HG03066 (cell line): ENCODE data around the gene CTDSPL.
"Not testable (repeated sequence)": the region's sequence is repeated elsewhere in the genome, so short reads cannot be mapped to it uniquely, and the experiment has no call there.

ENCODE experiments used
- ATAC-seq: cut with Tn5 transposase; IDR thresholded peaks from one replicate; pipeline ENCODE4 v1.9.1; 2021; ENCODE audit warnings: low read depth; ENCODE audit not compliant: unreplicated experiment

CTDSPL gene

DNA sequence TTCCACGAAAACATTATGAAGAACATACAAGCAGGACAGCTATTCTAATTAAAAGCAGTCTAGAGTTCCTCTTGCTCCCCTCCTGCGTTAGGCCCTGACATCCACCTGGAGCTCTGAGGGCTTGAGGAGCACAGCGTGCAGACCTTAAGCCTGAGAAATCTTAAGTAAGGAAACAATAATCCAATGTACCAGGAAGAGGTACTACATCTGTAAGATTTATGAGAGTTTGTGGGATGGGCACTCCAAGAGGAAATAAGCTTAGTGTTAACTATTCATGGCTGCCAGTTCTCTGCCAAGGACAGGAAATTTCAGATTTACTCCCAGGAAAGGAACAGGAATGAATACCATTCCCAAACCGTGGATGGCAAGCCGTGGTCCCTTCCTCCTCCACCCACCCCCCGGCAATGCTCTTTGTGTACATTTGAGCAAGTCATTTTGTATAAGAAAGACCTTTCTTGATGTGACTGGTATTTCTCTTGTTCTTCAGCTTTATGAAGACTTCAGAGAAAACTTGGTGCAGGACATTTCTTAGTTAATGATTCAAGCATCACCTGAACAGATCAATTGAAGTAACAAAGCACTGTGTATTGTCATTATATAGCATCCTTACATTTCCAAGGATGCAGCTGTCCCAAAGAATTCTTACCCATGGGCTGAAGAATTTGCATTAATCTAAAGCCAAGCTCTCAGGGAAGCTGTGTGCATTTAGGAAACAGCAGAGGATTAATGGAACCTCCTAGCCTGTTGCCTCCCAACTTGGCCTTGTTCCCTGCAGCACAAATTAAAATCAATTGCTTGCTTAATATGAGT, 100.1 kb downstream of the CTDSPL start:
- ATAC-seq = no peak

GRCh38 chr3:37963016-37963415, 101.3 kb downstream of the CTDSPL start:
- ATAC-seq = no peak

GRCh38 chr3:37963635-37964034, 102.0 kb downstream of the CTDSPL start:
- no peak for ATAC-seq

GRCh38 chr3:37964146-37964545, 102.5 kb downstream of the CTDSPL start:
- no peak for ATAC-seq

DNA sequence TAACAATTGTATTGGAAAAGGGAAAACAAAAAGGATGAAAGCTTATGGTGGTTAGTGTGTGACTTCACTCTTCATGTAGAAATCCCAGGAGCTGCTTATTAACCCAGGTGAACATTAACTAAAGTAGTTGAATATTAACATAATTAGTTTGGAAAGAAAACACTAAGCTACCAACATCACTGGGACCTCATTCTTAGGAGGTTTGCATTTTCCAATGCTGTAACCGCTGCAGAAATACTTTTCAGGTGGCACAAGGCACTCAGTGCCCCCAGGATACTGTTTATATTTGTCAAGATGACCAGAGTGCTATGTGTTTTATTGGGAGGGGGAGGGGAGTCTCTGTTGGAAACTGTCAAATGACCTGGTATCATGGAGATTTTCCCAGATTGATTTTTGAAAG, 103.0 kb downstream of the CTDSPL start:
- ATAC-seq = no peak

GRCh38 chr3:37967260-37967881, 105.7 kb downstream of the CTDSPL start:
- ATAC-seq = peak; percentile 80

GRCh38 chr3:37968199-37968598, 106.5 kb downstream of the CTDSPL start:
- ATAC-seq = no peak

DNA sequence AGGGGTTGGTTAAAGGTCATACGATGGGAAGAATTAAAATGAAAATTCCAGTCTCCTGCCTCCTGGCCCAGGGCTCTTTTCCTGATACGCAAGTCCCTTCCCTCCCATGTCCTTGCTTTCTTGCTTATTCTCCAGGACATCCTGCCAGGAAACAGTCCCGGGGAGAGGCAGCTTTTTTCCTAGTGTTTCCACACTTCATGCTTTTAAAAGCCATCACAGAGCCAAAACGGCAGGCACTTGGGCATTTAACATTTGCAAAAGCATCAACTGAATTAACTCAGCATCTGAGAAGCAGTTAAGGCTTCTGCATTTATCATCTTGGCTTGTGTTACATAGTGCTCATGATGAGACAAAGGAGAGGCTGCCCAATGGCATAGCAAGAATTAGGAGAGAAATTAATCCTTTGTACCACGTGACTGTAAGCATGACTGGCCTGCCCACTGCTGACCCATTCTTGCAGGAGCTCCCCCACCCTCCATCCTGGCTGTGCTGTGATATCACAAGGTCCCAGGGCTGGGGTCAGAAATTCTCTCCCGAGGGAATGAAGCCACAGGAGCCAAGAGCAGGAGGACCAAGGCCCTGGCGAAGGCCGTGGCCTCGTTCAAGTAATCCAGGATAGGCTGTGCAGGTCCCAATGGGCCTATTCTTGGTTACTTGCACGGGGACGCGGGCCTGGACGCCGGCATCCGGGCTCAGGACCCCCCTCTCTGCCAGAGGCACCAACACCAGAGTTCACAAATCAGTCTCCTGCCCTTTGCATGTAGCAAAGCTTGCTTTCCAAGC, 107.3 kb downstream of the CTDSPL start:
- no peak for ATAC-seq

- ATAC-seq = no peak
Observed at GRCh38 chr3:37969596-37970100, 108.0 kb downstream of the CTDSPL start.

DNA sequence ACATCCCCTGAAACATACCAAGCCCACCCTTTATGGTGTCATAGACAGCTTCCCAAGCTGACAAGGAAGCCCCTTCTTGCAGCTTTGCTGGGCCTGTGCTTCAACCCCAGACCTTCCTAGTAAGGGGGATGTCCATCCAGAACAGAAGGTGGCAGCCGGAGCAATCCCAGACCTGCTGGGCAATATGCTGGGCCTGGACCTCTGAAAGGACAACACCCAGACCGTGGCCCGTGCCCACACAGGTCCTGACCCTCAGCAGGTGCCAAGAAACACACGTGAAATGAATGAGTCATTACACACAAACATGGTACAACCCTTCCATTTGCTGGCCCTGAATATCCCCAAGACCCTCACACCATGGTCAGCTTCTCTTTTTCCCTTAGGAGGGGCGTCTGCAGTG, 109.1 kb downstream of the CTDSPL start:
- ATAC-seq = no peak

DNA sequence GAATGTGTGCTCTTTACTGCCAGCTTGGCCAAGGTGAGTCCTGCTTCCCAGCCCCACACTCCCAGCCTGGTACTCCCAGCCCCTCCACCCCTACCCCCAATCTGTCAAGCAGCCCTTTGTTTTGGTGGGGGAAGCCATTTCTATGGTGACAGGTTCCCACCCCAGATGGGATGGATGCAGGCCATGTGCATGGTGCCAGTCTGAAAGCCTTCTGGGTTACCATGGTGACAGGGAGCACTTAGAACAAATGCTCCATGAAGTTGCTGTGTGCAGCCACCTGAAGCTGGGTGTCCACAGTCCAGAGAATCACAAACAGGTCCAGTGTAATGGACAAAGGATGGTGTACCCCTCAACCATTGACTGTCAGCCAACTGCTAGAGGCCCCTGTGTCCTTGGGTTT, 109.8 kb downstream of the CTDSPL start:
- ATAC-seq = no peak

GRCh38 chr3:37972056-37972455, 110.4 kb downstream of the CTDSPL start:
- ATAC-seq = not testable (repeated sequence)

GRCh38 chr3:37973246-37974054, 111.8 kb downstream of the CTDSPL start:
- no peak for ATAC-seq

- peak; percentile 98 for ATAC-seq
Observed at GRCh38 chr3:37974121-37975083, 112.7 kb downstream of the CTDSPL start.

GRCh38 chr3:37979541-37980461, 118.1 kb downstream of the CTDSPL start:
- ATAC-seq = no peak

- no peak for ATAC-seq
Observed at GRCh38 chr3:37980462-37981347, 119.0 kb downstream of the CTDSPL start.

DNA sequence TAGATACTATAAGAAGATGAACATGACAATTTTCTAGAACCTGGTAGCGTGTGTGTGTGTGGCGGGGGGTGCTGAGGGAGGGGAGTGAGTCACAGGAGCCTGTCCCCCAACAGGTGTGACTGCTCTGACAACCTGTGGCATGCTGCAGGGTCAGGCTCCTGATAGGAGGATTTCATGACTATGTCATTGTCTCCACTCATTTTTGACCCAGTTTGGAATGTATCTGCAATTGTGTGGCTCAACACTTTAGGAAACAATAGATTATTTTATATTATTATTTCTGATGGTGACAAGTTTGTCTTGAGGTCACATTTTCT, 119.6 kb downstream of the CTDSPL start:
- ATAC-seq = no peak
